SIG-M5 treated with dmso at 0.1 percent for 504 hours (cell line): ENCODE results near the gene SLCO2A1.

Source experiments
- DNase-seq: peaks from one replicate; lab custom pipeline; 2025; ENCODE audit not compliant: unreplicated experiment; lab: John Stamatoyannopoulos, UW

The SLCO2A1 gene

GRCh38 chr3:134002306-134002705, 27.4 kb downstream of the SLCO2A1 start:
- DNase-seq: no peak

GRCh38 chr3:134001251-134001650, 28.5 kb downstream of the SLCO2A1 start:
- DNase-seq: no peak

GRCh38 chr3:133999891-134000685, 29.6 kb downstream of the SLCO2A1 start:
- DNase-seq: no peak

GRCh38 chr3:133998691-133999241, 31.0 kb downstream of the SLCO2A1 start:
- DNase-seq: no peak

- DNase-seq: no peak
These were observed 31.7 kb downstream of the SLCO2A1 start for GRCh38 chr3:133997871-133998635.

- DNase-seq: no peak
These were observed 32.7 kb downstream of the SLCO2A1 start for GRCh38 chr3:133996996-133997395.

GRCh38 chr3:133996251-133996661, 33.5 kb downstream of the SLCO2A1 start:
- DNase-seq: no peak

- no peak for DNase-seq
These were observed 34.5 kb downstream of the SLCO2A1 start for GRCh38 chr3:133995264-133995663.

- no peak for DNase-seq
These were observed 35.4 kb downstream of the SLCO2A1 start for GRCh38 chr3:133994166-133994890.

GRCh38 chr3:133992951-133993620, 36.6 kb downstream of the SLCO2A1 start:
- DNase-seq: no peak

- no peak for DNase-seq
These were observed 37.3 kb downstream of the SLCO2A1 start for GRCh38 chr3:133992381-133992780.

GRCh38 chr3:133991637-133992036, 38.1 kb downstream of the SLCO2A1 start:
- DNase-seq: no peak

GRCh38 chr3:133991209-133991608, 38.5 kb downstream of the SLCO2A1 start:
- DNase-seq: no peak

- DNase-seq: no peak
These were observed 39.6 kb downstream of the SLCO2A1 start for GRCh38 chr3:133989936-133990702.

- DNase-seq: no peak
These were observed 41.0 kb downstream of the SLCO2A1 start for GRCh38 chr3:133988631-133989161.

- no peak for DNase-seq
These were observed 41.7 kb downstream of the SLCO2A1 start for GRCh38 chr3:133987948-133988484.

GRCh38 chr3:133987136-133987535, 42.6 kb downstream of the SLCO2A1 start:
- no peak for DNase-seq

- no peak for DNase-seq
These were observed 43.4 kb downstream of the SLCO2A1 start for GRCh38 chr3:133986311-133986710.

GRCh38 chr3:133984975-133985374, 44.8 kb downstream of the SLCO2A1 start:
- DNase-seq: no peak
